ENCODE results near the gene LRRC8B. TPM values are rescaled to one million over a fixed set of nuclear protein-coding genes. Genes with fewer than 3 reads are reported as not detected.

Gene LRRC8B
- total and polyA plus RNA-seq, 2 of the 8 experiments (the other 6 are each of a cell fraction or from before 2014, with no cell fraction given) = 18.4 to 29.2 TPM

GRCh38 chr1:89620664-89621063, 96.0 kb downstream of the LRRC8B start:
- Histone ChIP-seq H3K27ac (ENCODE audit: low read depth, low read length) (no peak overlapping the region), H2AK5ac (ENCODE audit: low read depth, low read length) (no peak overlapping the region), H2AFZ (ENCODE audit: low read length) (no peak overlapping the region), H4K5ac (ENCODE audit: insufficient read length, low read depth, low read length) (no peak overlapping the region), H2BK15ac (ENCODE audit: low read length) (no peak overlapping the region), H3K18ac (ENCODE audit: extremely low read depth, low read length) (no peak overlapping the region), H4K91ac (replicated peaks; ENCODE audit: insufficient read length, low read length) (no peak overlapping the region), H4K20me1 (replicated peaks in 1 of 2; ENCODE audit: control insufficient read depth in 1 of 2, insufficient read depth in 2 of 2, low read length in 2 of 2) (no peaks in the 10 kb centered on the region), H2BK20ac (ENCODE audit: low read length) (no peak overlapping the region), H3K23ac (ENCODE audit: insufficient read length) (no peak overlapping the region), H3K27me3 (replicated peaks in 1 of 4; ENCODE audit: control insufficient read depth in 3 of 4, extremely low read depth in 1 of 4, insufficient read depth in 3 of 4, low read length in 3 of 4) (no peaks in the 10 kb centered on the region; a peak in 1 of 7 replicates), H2BK5ac (ENCODE audit: low read depth, low read length) (no peak overlapping the region), H2BK12ac (ENCODE audit: low read depth, low read length) (no peak overlapping the region), H3K4ac (replicated peaks; ENCODE audit: insufficient read length, low read depth, low read length) (no peak overlapping the region), H3K4me2 (ENCODE audit: insufficient read depth in 1 of 2, low read depth in 2 of 2, low read length in 2 of 2) (no peak overlapping the region), H3K23me2 (ENCODE audit: low read depth, low read length) (no peaks in the 10 kb centered on the region), H3K36me3 (ENCODE audit: control insufficient read depth in 2 of 4, insufficient read depth in 4 of 4, low read length in 3 of 4) (peaks cover 0 to 9% (median 0%) of the 10 kb centered on the region in 4 experiments; a peak in 2 of 8 replicates), H2BK120ac (replicated peaks; ENCODE audit: low read depth, low read length) (no peak overlapping the region), H3K79me2 (ENCODE audit: control insufficient read depth in 1 of 2, insufficient read depth in 2 of 2, low read length in 2 of 2) (no peaks in the 10 kb centered on the region), H3K56ac (replicated peaks; ENCODE audit: insufficient read length, low read depth, low read length) (no peak overlapping the region), H3K4me1 (replicated peaks in 1 of 4; ENCODE audit: control insufficient read depth in 3 of 4, insufficient read depth in 4 of 4, low read length in 3 of 4) (no peaks in the 10 kb centered on the region), H3K9ac (replicated peaks in 1 of 4; ENCODE audit: extremely low read depth in 1 of 4, low read depth in 3 of 4, low read length in 3 of 4) (no peak overlapping the region), H3K9me3 (ENCODE audit: insufficient read depth in 2 of 2, low read depth in 1 of 2, low read length in 1 of 2) (peaks cover 5 to 10% of the 10 kb centered on the region in 2 experiments; a peak in 2 of 4 replicates), H3K14ac (ENCODE audit: insufficient read length) (no peak overlapping the region), H3K4me3 (ENCODE audit: extremely low read depth in 1 of 4, insufficient read depth in 2 of 4, low read depth in 3 of 4, low read length in 4 of 4) (no peak overlapping the region), H4K8ac (ENCODE audit: extremely low read depth, insufficient read depth, low read length) (no peak overlapping the region), H3K79me1 (ENCODE audit: low read depth, low read length) (no peaks in the 10 kb centered on the region)
- no peak for FAIRE-seq
- WGBS, 2 experiments (ENCODE audit: extremely low coverage in 1 of 2, insufficient coverage in 1 of 2, insufficient read length in 1 of 2, insufficient replicate concordance in 2 of 2, low coverage in 1 of 2, low lambda C conversion rate in 2 of 2, missing lambda C conversion rate in 1 of 2) = 86% methylated on average over 3 of the region's 3 CpGs; no CpG with 5 or more reads in 1 of the 2 experiments
- no peak for DNase-seq (ENCODE audit: low read depth in 1 of 2, low spot score in 2 of 2)
- TF ChIP-seq NRF1 (IDR thresholded peaks at IDR 0.05; ENCODE audit: low read depth, low read length) (no peak), KDM1A (IDR thresholded peaks at IDR 0.05; ENCODE audit: borderline replicate concordance, low read length) (no peak), GTF2F1 (IDR thresholded peaks at IDR 0.05; ENCODE audit: borderline replicate concordance, low read depth, low read length) (no peak), CREB1 (IDR thresholded peaks at IDR 0.05) (no peak), CTCF (IDR thresholded peaks at IDR 0.05; ENCODE audit: control extremely low read depth in 1 of 3, insufficient read depth in 1 of 3, low read depth in 1 of 3, low read length in 3 of 3) (no peak), ASH2L (IDR thresholded peaks at IDR 0.05; ENCODE audit: low read length) (no peak), CHD2 (IDR thresholded peaks at IDR 0.05; ENCODE audit: low read length) (no peak), CBX5 (IDR thresholded peaks at IDR 0.05; ENCODE audit: low read depth, low read length) (no peak), SRF (IDR thresholded peaks at IDR 0.05; ENCODE audit: low read depth, low read length) (no peak), EGR1 (IDR thresholded peaks at IDR 0.05; ENCODE audit: borderline replicate concordance, low read depth, low read length) (no peak), PHF8 (conservative IDR thresholded peaks at IDR 0.05; ENCODE audit: low read depth, low read length) (no peak), KDM5A (IDR thresholded peaks at IDR 0.05; ENCODE audit: low read length) (no peak)
- CTCF ChIA-PET (ENCODE audit: partially characterized antibody) = interaction anchor here (0.7 kb wide), 1 partner anchor 363 kb away, joined by 3 read pairs; no protein-coding TSS in a partner anchor
- POLR2A ChIA-PET (ENCODE audit: partially characterized antibody) = interaction anchor here (2.1 kb wide), 1 partner anchor 12 kb away, joined by 4 read pairs; the partner anchor contains the start of gene LRRC8C

All from H1 (cell line).